C4-2B (cell line): Measurements from ENCODE around the gene NLRP9.

Experiments used
- H3K27ac ChIP-seq: fragments of 450-650 bp; 2 replicates; pipeline ENCODE4 v1.5.1; 2017
- CTCF ChIP-seq: fragments of 450-650 bp; conservative IDR thresholded peaks from 2 replicates; pipeline ENCODE4 v1.5.1; 2017; ENCODE audit warnings: mild to moderate bottlenecking
- ZFX ChIP-seq: fragments of 450-650 bp; IDR thresholded peaks from 2 replicates; pipeline ENCODE4 v1.6.1; 2017

The NLRP9 gene

GRCh38 chr19:55677572-55678028 is 60.6 kb downstream of the NLRP9 start:
- peak overlapping the region; percentile 80 for H3K27ac ChIP-seq
- TF ChIP-seq ZFX (no peak), CTCF (no peak)

GRCh38 chr19:55676889-55677505 is 61.2 kb downstream of the NLRP9 start:
- no peak for TF ChIP-seq ZFX
- no peak for TF ChIP-seq CTCF
- peak overlapping the region; percentile 80 for H3K27ac ChIP-seq

- TF ChIP-seq CTCF (no peak; the same call in 1 of the 2 replicates), ZFX (no peak)
- H3K27ac ChIP-seq = peak overlapping the region; percentile 80
Observed at GRCh38 chr19:55676383-55676782, 61.8 kb downstream of the NLRP9 start.

GRCh38 chr19:55675661-55676354 is 62.4 kb downstream of the NLRP9 start:
- TF ChIP-seq ZFX (no peak; the same call in 1 of the 2 replicates), CTCF (no peak)
- peak overlapping the region; percentile 98 for H3K27ac ChIP-seq

GRCh38 chr19:55674841-55675660 is 63.2 kb downstream of the NLRP9 start, which contains the start of gene EPN1:
EPN1 (plus strand) TSS chr19:55675226; CDS start chr19:55678628, 3,402 bp downstream.
- H3K27ac ChIP-seq = peak within 1 kb of the TSS; percentile 98
- no peak for TF ChIP-seq CTCF
- peak; percentile 88; the same call in 1 of the 2 replicates for TF ChIP-seq ZFX

GRCh38 chr19:55674459-55674840 is 63.8 kb downstream of the NLRP9 start:
- H3K27ac ChIP-seq = peak overlapping the region; percentile 98
- TF ChIP-seq CTCF = no peak
- no peak for TF ChIP-seq ZFX
